ENCODE measurements around the gene VPREB1.
"Not testable (repeated sequence)": the region's sequence is repeated elsewhere in the genome, so short reads cannot be mapped to it uniquely, and the experiment has no call there.

GRCh38 chr22:22209080-22209640 lies 35.4 kb upstream of the VPREB1 start:
- not testable (repeated sequence) for TF ChIP-seq CTCF, POLR2A, POLR2AphosphoS5 (IDR thresholded peaks at IDR 0.05)
